LNCAP (cell line): ENCODE results near the gene CCDC178.

Experiments
- TF ChIP-seq, protein P1 (sequence below): fragments of 450-650 bp; IDR thresholded peaks from 2 replicates; pipeline ENCODE4 v1.5.1; 2017; ENCODE audit warnings: mild to moderate bottlenecking

Gene CCDC178

DNA sequence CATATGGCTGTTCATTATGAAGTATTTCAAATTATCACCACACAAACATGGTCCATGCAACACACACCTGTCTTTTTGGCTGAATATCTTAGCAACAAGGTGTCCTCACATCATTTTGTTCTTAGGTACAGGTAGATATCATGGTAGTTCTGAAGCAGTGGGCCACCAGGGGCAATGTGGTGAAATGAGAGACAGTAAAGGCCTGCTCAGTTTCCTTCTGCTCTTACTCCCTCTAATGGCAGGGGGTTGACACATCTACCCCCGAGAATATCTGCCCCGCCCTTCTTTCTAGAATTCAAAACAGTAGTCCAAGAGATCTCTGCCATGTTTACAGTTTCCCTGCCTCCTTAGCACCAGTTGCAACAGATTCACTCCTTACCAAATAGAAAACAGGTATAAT, 520.7 kb downstream of the CCDC178 start:
- TF ChIP-seq, protein P1, sequence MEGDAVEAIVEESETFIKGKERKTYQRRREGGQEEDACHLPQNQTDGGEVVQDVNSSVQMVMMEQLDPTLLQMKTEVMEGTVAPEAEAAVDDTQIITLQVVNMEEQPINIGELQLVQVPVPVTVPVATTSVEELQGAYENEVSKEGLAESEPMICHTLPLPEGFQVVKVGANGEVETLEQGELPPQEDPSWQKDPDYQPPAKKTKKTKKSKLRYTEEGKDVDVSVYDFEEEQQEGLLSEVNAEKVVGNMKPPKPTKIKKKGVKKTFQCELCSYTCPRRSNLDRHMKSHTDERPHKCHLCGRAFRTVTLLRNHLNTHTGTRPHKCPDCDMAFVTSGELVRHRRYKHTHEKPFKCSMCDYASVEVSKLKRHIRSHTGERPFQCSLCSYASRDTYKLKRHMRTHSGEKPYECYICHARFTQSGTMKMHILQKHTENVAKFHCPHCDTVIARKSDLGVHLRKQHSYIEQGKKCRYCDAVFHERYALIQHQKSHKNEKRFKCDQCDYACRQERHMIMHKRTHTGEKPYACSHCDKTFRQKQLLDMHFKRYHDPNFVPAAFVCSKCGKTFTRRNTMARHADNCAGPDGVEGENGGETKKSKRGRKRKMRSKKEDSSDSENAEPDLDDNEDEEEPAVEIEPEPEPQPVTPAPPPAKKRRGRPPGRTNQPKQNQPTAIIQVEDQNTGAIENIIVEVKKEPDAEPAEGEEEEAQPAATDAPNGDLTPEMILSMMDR, result peak; percentile 38; the same call in 1 of the 2 replicates

DNA sequence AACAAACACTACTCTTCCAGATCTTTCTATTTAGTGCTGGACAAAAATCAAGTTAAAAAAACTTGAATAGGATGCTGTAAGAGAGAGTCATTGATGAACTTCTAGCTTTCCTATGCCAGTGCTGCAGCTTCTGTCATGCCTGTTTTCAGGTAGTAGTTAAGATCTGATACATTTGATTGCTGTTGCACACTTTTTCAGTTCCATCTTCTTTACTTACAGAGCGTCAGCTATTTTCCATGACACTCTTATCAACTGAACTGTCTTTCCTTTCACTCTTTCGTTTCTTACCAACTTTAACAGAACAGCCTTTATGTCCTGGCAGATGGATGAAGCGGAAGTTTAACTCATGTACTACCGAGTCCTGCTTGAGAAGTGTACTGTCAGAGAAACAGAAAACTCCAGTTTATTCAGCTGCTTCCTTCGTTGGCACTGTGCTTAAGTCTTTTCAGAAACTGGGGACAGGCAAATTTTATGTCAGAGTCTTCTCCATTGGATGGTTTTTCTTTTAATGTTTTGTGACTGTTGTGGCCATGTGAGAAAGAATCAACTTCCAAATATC, 521.8 kb downstream of the CCDC178 start:
- TF ChIP-seq, protein P1, result no peak

DNA sequence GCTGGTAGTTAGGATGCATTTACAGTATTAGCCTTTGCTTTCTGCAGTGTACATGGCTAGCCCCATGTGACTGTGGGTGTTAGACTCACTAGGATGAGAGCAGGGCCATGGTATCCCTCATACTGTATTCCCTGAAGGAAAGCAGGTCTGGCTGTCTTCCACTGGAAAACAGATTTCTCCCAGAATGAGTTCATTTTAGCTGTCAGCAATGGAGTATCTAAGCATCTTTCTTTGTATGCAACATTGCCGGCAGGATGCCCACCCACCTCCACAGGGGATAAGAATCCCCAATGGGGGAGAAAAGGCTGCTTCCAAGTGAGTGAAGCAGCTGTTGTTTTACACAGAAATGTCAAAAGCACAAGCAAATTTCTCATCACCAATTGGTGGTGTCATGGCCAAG, 525.0 kb downstream of the CCDC178 start:
- TF ChIP-seq, protein P1, result no peak

- TF ChIP-seq, protein P1, result no peak
Measured at GRCh38 chr18:32911660-32912284, 528.7 kb downstream of the CCDC178 start.

GRCh38 chr18:32910694-32911296, 529.7 kb downstream of the CCDC178 start:
- TF ChIP-seq, protein P1, result no peak

- TF ChIP-seq, protein P1, result no peak
Measured at GRCh38 chr18:32909798-32910561, 530.5 kb downstream of the CCDC178 start.

DNA sequence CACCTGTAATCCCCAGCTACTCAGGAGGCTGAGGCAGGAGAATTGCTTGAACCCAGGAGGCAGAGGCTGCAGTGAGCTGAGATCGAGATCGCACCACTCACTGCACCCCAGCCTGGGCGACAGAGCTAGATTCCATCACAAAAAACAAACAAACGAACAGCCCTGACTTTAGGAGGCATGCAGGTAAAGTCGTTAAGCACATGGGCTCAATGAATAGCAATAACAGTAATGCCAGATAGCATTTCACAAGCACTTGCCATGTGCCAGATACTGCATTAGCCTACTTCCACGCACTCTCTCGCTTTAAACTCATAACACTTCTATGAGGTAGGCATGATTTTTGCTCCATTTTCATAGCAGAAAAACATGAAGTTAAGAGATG, 532.1 kb downstream of the CCDC178 start:
- TF ChIP-seq, protein P1, result no peak
